ENCODE results near the gene ELMO1.

ELMO1 gene

GRCh38 chr7:37448636-37449361 lies at the start of gene ELMO1:
Gene ELMO1, minus strand, starts transcription at chr7:37448864. Its CDS starts 106,174 bp downstream, at chr7:37342690.
- TF ChIP-seq POLR2A (IDR thresholded peaks at IDR 0.05; ENCODE audit: low read length) (peak; percentile 74), GATA1 (IDR thresholded peaks at IDR 0.05; ENCODE audit: low read depth, low read length) (no peak)
- peak; percentile 68 to 81 for DNase-seq

GRCh38 chr7:37497576-37497975 lies 48.9 kb upstream of the ELMO1 start:
- no peak for DNase-seq
- TF ChIP-seq POLR2A (IDR thresholded peaks at IDR 0.05; ENCODE audit: low read length) = no peak
- TF ChIP-seq GATA1 (IDR thresholded peaks at IDR 0.05; ENCODE audit: low read depth, low read length) = no peak

GRCh38 chr7:37495574-37496184 lies 47.0 kb upstream of the ELMO1 start:
- peak; percentile 13 to 35 for DNase-seq
- no peak for TF ChIP-seq POLR2A (IDR thresholded peaks at IDR 0.05; ENCODE audit: low read length)
- no peak for TF ChIP-seq GATA1 (IDR thresholded peaks at IDR 0.05; ENCODE audit: low read depth, low read length)

GRCh38 chr7:37494926-37495325 lies 46.3 kb upstream of the ELMO1 start:
- DNase-seq = no peak

GRCh38 chr7:37493810-37494209 lies 45.1 kb upstream of the ELMO1 start:
- no peak for DNase-seq

More at GRCh38 chr7:37494926-37495325, 46.3 kb upstream of the ELMO1 start:
- TF ChIP-seq GATA1 (IDR thresholded peaks at IDR 0.05; ENCODE audit: low read depth, low read length) = no peak
- no peak for TF ChIP-seq POLR2A (IDR thresholded peaks at IDR 0.05; ENCODE audit: low read length)

GRCh38 chr7:37493123-37493522 lies 44.5 kb upstream of the ELMO1 start:
- no peak for DNase-seq
- TF ChIP-seq POLR2A (IDR thresholded peaks at IDR 0.05; ENCODE audit: low read length) (no peak), GATA1 (IDR thresholded peaks at IDR 0.05; ENCODE audit: low read depth, low read length) (no peak)

More at GRCh38 chr7:37493810-37494209, 45.1 kb upstream of the ELMO1 start:
- TF ChIP-seq POLR2A (IDR thresholded peaks at IDR 0.05; ENCODE audit: low read length) (no peak), GATA1 (IDR thresholded peaks at IDR 0.05; ENCODE audit: low read depth, low read length) (no peak)

- no peak for DNase-seq
- TF ChIP-seq POLR2A (IDR thresholded peaks at IDR 0.05; ENCODE audit: low read length) = no peak
- TF ChIP-seq GATA1 (IDR thresholded peaks at IDR 0.05; ENCODE audit: low read depth, low read length) = no peak
These were observed 43.4 kb upstream of the ELMO1 start for GRCh38 chr7:37491919-37492694.

- TF ChIP-seq GATA1 (IDR thresholded peaks at IDR 0.05; ENCODE audit: low read depth, low read length) (no peak), POLR2A (IDR thresholded peaks at IDR 0.05; ENCODE audit: low read length) (no peak)
- no peak for DNase-seq
These were observed 41.0 kb upstream of the ELMO1 start for GRCh38 chr7:37489703-37490102.

- DNase-seq = peak in 1 of 2 experiments; percentile 8
These were observed 39.6 kb upstream of the ELMO1 start for GRCh38 chr7:37488163-37488764.

GRCh38 chr7:37484426-37485073 lies 35.9 kb upstream of the ELMO1 start:
- DNase-seq = no peak
- TF ChIP-seq POLR2A (IDR thresholded peaks at IDR 0.05; ENCODE audit: low read length) (no peak), GATA1 (IDR thresholded peaks at IDR 0.05; ENCODE audit: low read depth, low read length) (no peak)

More at GRCh38 chr7:37488163-37488764, 39.6 kb upstream of the ELMO1 start:
- TF ChIP-seq GATA1 (IDR thresholded peaks at IDR 0.05; ENCODE audit: low read depth, low read length) = no peak
- no peak for TF ChIP-seq POLR2A (IDR thresholded peaks at IDR 0.05; ENCODE audit: low read length)

GRCh38 chr7:37483627-37484026 lies 35.0 kb upstream of the ELMO1 start:
- DNase-seq = no peak
- TF ChIP-seq POLR2A (IDR thresholded peaks at IDR 0.05; ENCODE audit: low read length) (no peak), GATA1 (IDR thresholded peaks at IDR 0.05; ENCODE audit: low read depth, low read length) (no peak)

GRCh38 chr7:37482953-37483352 lies 34.3 kb upstream of the ELMO1 start:
- no peak for TF ChIP-seq GATA1 (IDR thresholded peaks at IDR 0.05; ENCODE audit: low read depth, low read length)
- TF ChIP-seq POLR2A (IDR thresholded peaks at IDR 0.05; ENCODE audit: low read length) = no peak
- DNase-seq = no peak

- no peak for DNase-seq
- TF ChIP-seq POLR2A (IDR thresholded peaks at IDR 0.05; ENCODE audit: low read length) (no peak), GATA1 (IDR thresholded peaks at IDR 0.05; ENCODE audit: low read depth, low read length) (no peak)
These were observed 33.8 kb upstream of the ELMO1 start for GRCh38 chr7:37482505-37482904.
